Measurements from ENCODE around the gene MYBPC1. TPM values are rescaled to one million over a fixed set of nuclear protein-coding genes. Genes with fewer than 3 reads are reported as not detected.

The MYBPC1 gene
- polyA plus RNA-seq, 3 donors, result 0.04 to 0.16 TPM; not detected in 1

Small RNA genes lying within 50 kb of the gene (small RNA-seq; reads per million reads assigned to genes)
- gene RNY1P16 (ENCODE audit: insufficient read length, low read depth), result not detected

Other genes starting within 250 kb of the MYBPC1 start
- 10 to 100 TPM; 14.7 to 34.8 (median 27.3) TPM for gene ARL1, start 187.2 kb upstream of the MYBPC1 start, polyA plus RNA-seq
- under 1 TPM in 1 of 3 donors, not detected in 2; 0.13 TPM for gene SPIC, start 119.6 kb upstream of the MYBPC1 start, polyA plus RNA-seq
- 10 to 100 TPM; 30.9 to 92.7 (median 36.7) TPM for gene CHPT1, start 102.7 kb downstream of the MYBPC1 start, polyA plus RNA-seq
- under 1 TPM in 1 of 3 donors, not detected in 2; 0.15 TPM for gene SYCP3, start 144.5 kb downstream of the MYBPC1 start, polyA plus RNA-seq
- 10 to 100 TPM; 14.4 to 29.1 (median 24.1) TPM for gene GNPTAB, start 236.0 kb downstream of the MYBPC1 start, polyA plus RNA-seq